ENCODE results near the gene RINT1.
A peak's percentile ranks its signal among the peaks of the same experiment; 100 is the strongest.
"Not testable (repeated sequence)": the region's sequence is repeated elsewhere in the genome, so short reads cannot be mapped to it uniquely, and the experiment has no call there.

RINT1 gene

GRCh38 chr7:105531792-105532671, at the start of gene RINT1:
TSS of gene RINT1 (plus strand) at chr7:105532201. CDS start at chr7:105532316, 115 bp downstream.
- DNase-seq (ENCODE audit: low read depth in 2 of 2): peak; percentile 82 to 88

DNA sequence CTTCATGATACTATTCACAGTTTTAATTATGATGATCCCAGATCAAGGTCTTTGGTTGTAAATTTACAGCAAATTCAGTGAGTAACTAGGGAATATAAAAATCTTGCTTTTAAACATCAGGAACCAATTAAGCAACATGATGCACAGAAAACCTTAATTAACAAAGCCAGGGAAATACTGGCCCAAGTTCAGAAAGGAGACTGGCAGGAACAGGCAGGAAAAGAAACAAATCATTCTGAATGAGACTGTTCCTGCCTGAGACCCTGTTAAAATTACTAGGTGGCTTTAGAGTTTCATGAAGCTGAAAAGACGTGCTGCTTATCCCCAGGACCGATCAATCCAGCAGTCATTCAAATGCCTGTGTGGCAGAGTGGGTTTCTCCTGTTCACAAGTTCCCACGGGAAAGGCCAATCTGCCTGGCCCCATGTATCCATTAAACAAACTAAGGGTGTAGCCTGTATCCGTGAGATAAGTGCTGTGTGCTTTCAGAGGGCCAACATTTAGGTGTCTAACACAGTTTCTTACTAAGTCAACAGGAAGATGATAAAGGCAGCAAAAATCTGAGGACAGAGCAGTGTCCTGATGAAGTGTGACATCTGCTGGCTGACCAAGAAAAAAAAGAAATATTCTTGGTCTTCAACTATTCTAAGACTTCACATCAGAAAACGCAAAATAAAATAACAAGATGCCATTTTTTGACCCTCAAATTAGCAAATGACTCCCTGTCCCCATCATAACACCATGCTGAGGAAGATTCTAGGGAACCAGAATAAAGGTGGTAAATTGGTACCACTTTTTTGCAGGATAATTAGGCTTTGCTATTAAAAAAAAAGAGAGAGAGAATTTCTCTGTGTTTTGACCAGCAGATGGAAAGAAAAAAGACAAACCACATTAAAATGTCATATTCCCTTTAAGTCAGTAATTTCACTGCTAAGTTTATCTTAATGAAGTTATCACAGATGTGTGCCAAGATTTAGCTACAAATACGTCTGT, 44.1 kb upstream of the RINT1 start:
- no peak for DNase-seq (ENCODE audit: low read depth in 2 of 2)

GRCh38 chr7:105489409-105489808, 42.6 kb upstream of the RINT1 start:
- DNase-seq (ENCODE audit: low read depth in 2 of 2): no peak

GRCh38 chr7:105493196-105493922, 38.6 kb upstream of the RINT1 start:
- no peak for DNase-seq (ENCODE audit: low read depth in 2 of 2)

- no peak for DNase-seq (ENCODE audit: low read depth in 2 of 2)
These were observed 38.1 kb upstream of the RINT1 start for GRCh38 chr7:105493923-105494315.

GRCh38 chr7:105496521-105496920, 35.5 kb upstream of the RINT1 start:
- DNase-seq (ENCODE audit: low read depth in 2 of 2): no peak

DNA sequence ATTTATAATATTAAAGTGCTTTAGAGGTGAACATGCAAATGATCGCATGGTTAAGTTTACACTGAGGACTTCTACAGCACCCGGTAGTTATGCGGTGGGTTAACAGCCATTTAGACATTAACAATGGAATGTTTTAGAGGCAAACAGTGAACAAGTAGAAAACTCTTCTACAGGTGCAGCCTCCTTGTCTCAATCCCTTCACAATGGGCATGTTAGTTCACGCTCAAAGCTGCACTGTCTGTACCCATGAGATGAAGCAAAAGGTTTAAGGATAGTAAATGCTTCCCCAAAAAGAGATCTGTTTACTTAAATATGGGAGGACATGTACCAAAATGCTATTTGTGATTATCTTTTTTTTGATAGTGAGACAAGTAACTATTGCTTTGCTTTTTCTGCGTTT, 35.0 kb upstream of the RINT1 start:
- no peak for DNase-seq (ENCODE audit: low read depth in 2 of 2)

DNA sequence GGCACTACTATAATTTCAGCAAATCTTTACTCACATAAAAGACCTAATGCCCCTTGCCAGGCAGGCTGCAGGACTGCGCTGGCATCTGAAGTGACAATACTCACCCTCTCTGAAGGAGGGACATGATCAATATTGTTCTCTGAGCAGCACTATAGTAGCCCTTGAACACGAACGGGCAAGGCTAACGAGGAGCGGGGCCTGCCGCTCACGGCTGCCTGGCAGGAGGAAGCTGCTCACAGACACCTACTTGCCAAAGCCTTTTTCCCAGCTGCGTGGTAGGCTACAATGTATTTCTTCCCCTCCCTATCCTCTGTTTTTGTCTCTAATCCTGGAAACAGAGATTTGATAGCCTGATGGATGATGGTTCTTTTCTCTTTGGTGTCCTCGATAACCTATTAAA, 29.8 kb upstream of the RINT1 start:
- no peak for DNase-seq (ENCODE audit: low read depth in 2 of 2)

DNA sequence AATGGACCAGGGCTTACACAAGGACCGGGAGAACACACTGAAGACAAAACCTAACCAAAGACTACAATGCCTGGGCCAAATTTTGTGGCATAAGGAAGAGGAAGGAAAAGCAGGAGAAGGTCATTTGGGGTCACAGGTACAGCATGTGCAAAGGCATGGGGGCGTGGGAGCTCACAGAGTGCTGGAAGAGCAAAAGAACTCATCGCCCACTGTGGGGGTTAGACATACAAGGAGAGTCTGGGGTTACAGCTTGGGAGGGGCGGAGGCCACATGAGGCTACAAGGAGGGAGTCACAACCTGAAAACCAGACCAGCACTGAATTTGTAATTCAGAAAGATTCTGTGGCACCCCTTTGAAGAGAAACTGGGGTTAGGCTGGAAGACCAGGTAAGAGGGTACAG, 19.6 kb upstream of the RINT1 start:
- DNase-seq (ENCODE audit: low read depth in 2 of 2): no peak

- DNase-seq (ENCODE audit: low read depth in 2 of 2): no peak
These were observed 19.0 kb upstream of the RINT1 start for GRCh38 chr7:105512926-105513526.

GRCh38 chr7:105515610-105516009, 16.4 kb upstream of the RINT1 start:
- DNase-seq (ENCODE audit: low read depth in 2 of 2): not testable (repeated sequence)

- DNase-seq (ENCODE audit: low read depth in 2 of 2): no peak
These were observed 12.6 kb upstream of the RINT1 start for GRCh38 chr7:105519353-105519752.

DNA sequence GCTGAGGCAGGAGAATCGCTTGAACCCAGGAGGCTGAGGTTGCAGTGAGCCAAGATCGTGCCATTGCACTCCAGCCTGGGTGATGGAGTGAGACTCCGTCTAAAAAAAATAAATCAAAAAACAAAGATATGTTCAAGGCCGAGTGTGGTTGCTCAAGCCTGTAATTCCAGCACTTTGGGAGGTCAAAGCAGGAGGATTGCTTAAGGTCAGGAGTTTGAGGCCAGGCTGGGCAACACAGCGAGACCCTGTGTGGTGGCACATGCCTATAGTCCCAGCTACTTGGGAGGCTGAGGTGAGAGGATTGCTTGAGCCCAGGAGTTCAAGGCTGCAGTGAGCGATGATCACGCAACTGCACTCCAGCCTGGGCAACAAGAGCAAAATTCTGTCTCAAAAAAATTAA, 11.4 kb upstream of the RINT1 start:
- DNase-seq (ENCODE audit: low read depth in 2 of 2): not testable (repeated sequence)

- DNase-seq (ENCODE audit: low read depth in 2 of 2): peak; percentile 42 to 44
These were observed 10.8 kb upstream of the RINT1 start for GRCh38 chr7:105521027-105521716.

GRCh38 chr7:105521717-105522463, 10.1 kb upstream of the RINT1 start, which contains the start of gene PUS7:
TSS of gene PUS7 (minus strand) at chr7:105522271. CDS start at chr7:105508512, 13,759 bp downstream.
- DNase-seq (ENCODE audit: low read depth in 2 of 2): peak; percentile 68 to 81

DNA sequence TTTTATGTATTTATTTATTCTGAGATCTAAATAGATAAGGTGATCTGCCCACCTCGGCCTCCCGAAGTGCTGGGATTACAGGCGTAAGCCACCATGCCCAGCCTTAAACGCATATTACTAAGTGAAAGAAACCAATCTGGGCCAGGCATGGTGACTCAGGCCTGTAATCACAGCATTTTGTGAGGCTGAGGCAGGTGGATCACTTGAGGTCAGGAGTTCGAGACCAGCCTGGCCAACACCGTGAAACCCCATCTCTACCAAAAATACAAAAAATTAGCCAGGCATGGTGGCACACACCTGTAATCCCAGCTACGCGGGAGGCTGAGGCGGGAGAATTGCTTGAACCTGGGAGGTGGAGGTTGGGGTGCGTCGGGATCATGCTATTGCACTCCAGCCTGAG, 7.6 kb upstream of the RINT1 start:
- DNase-seq (ENCODE audit: low read depth in 2 of 2): not testable (repeated sequence)

DNA sequence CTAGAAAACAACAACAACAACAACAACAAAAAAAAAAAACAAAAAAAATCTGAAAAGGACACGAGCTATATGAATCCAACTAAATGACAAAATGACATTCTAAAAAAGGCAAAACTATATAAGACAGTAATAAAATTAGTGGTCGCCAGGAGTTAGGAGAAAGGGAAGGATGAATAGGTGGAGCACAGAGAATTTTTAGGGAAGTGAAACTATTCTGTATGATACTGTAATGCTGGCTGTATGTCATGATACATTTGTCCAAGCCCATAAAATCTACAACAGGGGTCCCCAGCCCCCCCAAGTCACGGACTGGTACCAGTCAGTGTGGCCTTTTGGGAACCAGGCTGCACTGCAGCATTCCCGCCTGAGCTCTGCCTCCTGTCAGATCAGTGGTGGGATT, 7.2 kb upstream of the RINT1 start:
- no peak for DNase-seq (ENCODE audit: low read depth in 2 of 2)

DNA sequence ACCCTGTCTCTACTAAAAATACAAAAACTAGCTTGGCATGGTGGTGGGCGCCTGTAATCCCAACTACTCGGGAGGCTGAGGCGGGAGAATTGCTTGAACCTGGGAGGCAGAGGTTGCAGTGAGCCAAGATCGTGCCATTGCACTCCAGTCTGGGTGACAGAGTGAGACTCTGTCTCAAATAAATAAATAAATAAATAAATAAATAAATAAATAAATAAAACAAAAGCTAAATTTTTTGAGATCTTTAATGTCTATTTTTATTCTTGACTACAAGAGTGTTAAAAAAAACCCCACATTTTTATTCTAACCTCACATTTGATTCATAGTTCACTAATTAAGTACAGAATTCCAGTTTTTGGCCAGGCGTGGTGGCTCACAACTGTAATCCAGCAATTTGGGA, 4.3 kb upstream of the RINT1 start:
- DNase-seq (ENCODE audit: low read depth in 2 of 2): not testable (repeated sequence)

- no peak for DNase-seq (ENCODE audit: low read depth in 2 of 2)
These were observed 1.9 kb upstream of the RINT1 start for GRCh38 chr7:105530126-105530525.

GRCh38 chr7:105530546-105530945, 1.5 kb upstream of the RINT1 start:
- no peak for DNase-seq (ENCODE audit: low read depth in 2 of 2)
